Activated naive CD8-positive, alpha-beta T cell treated with anti-CD3 and anti-CD28 coated beads for 36 hours (primary cell): ENCODE measurements around the gene LAT. TPM values are rescaled to one million over a fixed set of nuclear protein-coding genes. Genes with fewer than 3 reads are reported as not detected.

Source experiments
- DNase-seq: peaks from one replicate; pipeline ENCODE4 v3.0.0; 2021
- H3K27ac Mint-ChIP-seq: one replicate; pipeline ENCODE4 v1.8.0; 2022; ENCODE audit warnings: mild to moderate bottlenecking, moderate library complexity, mixed read lengths
- H3K27me3 Mint-ChIP-seq: one replicate; pipeline ENCODE4 v1.8.0; 2022; ENCODE audit warnings: mild to moderate bottlenecking, mixed read lengths
- H3K36me3 Mint-ChIP-seq: one replicate; pipeline ENCODE4 v1.8.0; 2021; ENCODE audit warnings: mild to moderate bottlenecking, mixed read lengths
- H3K4me1 Mint-ChIP-seq: one replicate; pipeline ENCODE4 v1.8.0; 2021; ENCODE audit warnings: mixed read lengths
- H3K4me3 Mint-ChIP-seq: one replicate; pipeline ENCODE4 v1.8.0; 2022; ENCODE audit warnings: mild to moderate bottlenecking, moderate library complexity, mixed read lengths
- H3K9me3 Mint-ChIP-seq: one replicate; pipeline ENCODE4 v1.8.0; 2022; ENCODE audit warnings: mixed read lengths
- total RNA-seq, 2 experiments: library from RNA; stranded (reverse); gene quantifications; one replicate each; pipeline ENCODE4 v1.2.3, GENCODE V29; 2021

The LAT gene
- total RNA-seq, 2 experiments from 2014 or later = 159 to 175 TPM

- Mint-ChIP-seq H3K9me3 (no peaks in the 10 kb centered on the region), H3K4me1 (peaks cover 37% of the 10 kb centered on the region), H3K36me3 (no peaks in the 10 kb centered on the region), H3K4me3 (no peak overlapping the region), H3K27ac (peak overlapping the region; percentile 68), H3K27me3 (no peaks in the 10 kb centered on the region)
- DNase-seq = no peak
These were observed 45.4 kb downstream of the LAT start for GRCh38 chr16:29030086-29030840.

Other genes starting within 250 kb of the LAT start
- gene NPIPB9, start 233.3 kb upstream of the LAT start, total RNA-seq = 1 to 10 TPM; 1.6 to 1.8 TPM
- gene ATXN2L, start 162.1 kb upstream of the LAT start, total RNA-seq = 100 to 1,000 TPM; 296 to 308 TPM
- 100 to 1,000 TPM; 360 to 382 TPM for gene TUFM, start 138.7 kb upstream of the LAT start, total RNA-seq
- 10 to 100 TPM; 33.8 to 34.7 TPM for gene SH2B1, start 121.2 kb upstream of the LAT start, total RNA-seq
- 1 to 10 TPM; 2.0 to 2.8 TPM for gene ATP2A1, start 106.6 kb upstream of the LAT start, total RNA-seq
- gene RABEP2, start 59.8 kb upstream of the LAT start, total RNA-seq = 10 to 100 TPM; 11.4 to 12.5 TPM
- 1 to 10 TPM; 2.1 to 2.6 TPM for gene CD19, start 53.1 kb upstream of the LAT start, total RNA-seq
- 10 to 100 TPM; 65.6 to 74.4 TPM for gene NFATC2IP, start 34.1 kb upstream of the LAT start, total RNA-seq
- gene SPNS1, start 10.3 kb upstream of the LAT start, total RNA-seq = 10 to 100 TPM; 24.4 to 26.3 TPM